ENCODE measurements around the gene SAPCD1. TPM values are rescaled to one million over a fixed set of nuclear protein-coding genes. Genes with fewer than 3 reads are reported as not detected.

The SAPCD1 gene
- total RNA-seq, 1 experiment from 2014 or later = 3.2 TPM

DNA sequence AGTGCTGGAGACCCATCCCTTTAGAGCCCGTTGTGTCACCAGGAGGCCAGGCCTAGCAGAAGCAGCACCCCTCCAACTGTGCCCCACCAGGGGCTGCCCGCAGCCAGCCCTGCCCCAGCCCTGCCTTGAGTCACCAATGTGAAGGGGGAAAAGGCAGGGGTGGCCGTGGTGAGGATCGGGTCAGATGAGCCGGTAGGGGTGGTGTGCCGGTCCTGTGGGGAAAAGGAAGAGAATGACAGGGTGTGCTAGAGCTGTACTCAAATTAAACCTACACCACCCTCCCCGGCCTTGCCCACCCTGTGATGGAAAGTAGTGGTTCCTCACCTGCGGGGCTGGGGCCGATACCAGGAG, 3.1 kb downstream of the SAPCD1 start:
- Histone ChIP-seq H3K14ac (ENCODE audit: insufficient read depth, low read length) (no peak overlapping the region), H3K9ac (ENCODE audit: extremely low read depth, insufficient read length, low read length) (no peak overlapping the region), H2BK20ac (ENCODE audit: low read depth, low read length, poor library complexity, severe bottlenecking) (no peak overlapping the region), H3K23ac (ENCODE audit: insufficient read length, low read depth, low read length) (no peak overlapping the region), H4K5ac (ENCODE audit: insufficient read length, low read depth, low read length) (no peak overlapping the region), H2AK5ac (ENCODE audit: insufficient read length, low read length) (no peak overlapping the region), H2BK12ac (ENCODE audit: insufficient read length, low read depth, low read length) (no peak overlapping the region), H4K91ac (ENCODE audit: insufficient read length, low read depth, low read length) (no peak overlapping the region), H3K23me2 (ENCODE audit: insufficient read length, low read depth, low read length, poor library complexity, severe bottlenecking) (no peaks in the 10 kb centered on the region), H3K79me2 (ENCODE audit: insufficient read depth, low read length) (no peaks in the 10 kb centered on the region), H3K27ac (ENCODE audit: insufficient read length, low read depth, low read length) (no peak overlapping the region), H3K4ac (ENCODE audit: low read depth, low read length) (no peak overlapping the region), H3T11ph (ENCODE audit: low read length) (no peak overlapping the region), H2AFZ (ENCODE audit: low read length) (no peak overlapping the region), H2BK5ac (ENCODE audit: insufficient read length, low read length) (no peak overlapping the region), H3K4me1 (ENCODE audit: insufficient read depth, low read length) (no peaks in the 10 kb centered on the region), H3K9me3 (ENCODE audit: control insufficient read depth, low read depth, low read length) (no peaks in the 10 kb centered on the region), H3K27me3 (ENCODE audit: insufficient read depth, low read length) (no peaks in the 10 kb centered on the region), H4K20me1 (ENCODE audit: control insufficient read depth, insufficient read depth, insufficient read length) (no peaks in the 10 kb centered on the region), H3K18ac (ENCODE audit: insufficient read length, low read depth, low read length) (no peak overlapping the region), H3K4me2 (ENCODE audit: insufficient read depth, insufficient read length, low read length) (no peak overlapping the region), H2BK120ac (ENCODE audit: low read depth, low read length, poor library complexity, severe bottlenecking) (no peak overlapping the region), H3K79me1 (ENCODE audit: insufficient read depth, low read depth, low read length, poor library complexity, severe bottlenecking) (no peaks in the 10 kb centered on the region), H4K8ac (replicated peaks; ENCODE audit: insufficient read length, low read depth, low read length) (no peak overlapping the region), H2BK15ac (ENCODE audit: low read depth, low read length) (no peak overlapping the region), H3K56ac (ENCODE audit: insufficient read length, low read depth, low read length) (no peak overlapping the region)
- TF ChIP-seq, protein P1, sequence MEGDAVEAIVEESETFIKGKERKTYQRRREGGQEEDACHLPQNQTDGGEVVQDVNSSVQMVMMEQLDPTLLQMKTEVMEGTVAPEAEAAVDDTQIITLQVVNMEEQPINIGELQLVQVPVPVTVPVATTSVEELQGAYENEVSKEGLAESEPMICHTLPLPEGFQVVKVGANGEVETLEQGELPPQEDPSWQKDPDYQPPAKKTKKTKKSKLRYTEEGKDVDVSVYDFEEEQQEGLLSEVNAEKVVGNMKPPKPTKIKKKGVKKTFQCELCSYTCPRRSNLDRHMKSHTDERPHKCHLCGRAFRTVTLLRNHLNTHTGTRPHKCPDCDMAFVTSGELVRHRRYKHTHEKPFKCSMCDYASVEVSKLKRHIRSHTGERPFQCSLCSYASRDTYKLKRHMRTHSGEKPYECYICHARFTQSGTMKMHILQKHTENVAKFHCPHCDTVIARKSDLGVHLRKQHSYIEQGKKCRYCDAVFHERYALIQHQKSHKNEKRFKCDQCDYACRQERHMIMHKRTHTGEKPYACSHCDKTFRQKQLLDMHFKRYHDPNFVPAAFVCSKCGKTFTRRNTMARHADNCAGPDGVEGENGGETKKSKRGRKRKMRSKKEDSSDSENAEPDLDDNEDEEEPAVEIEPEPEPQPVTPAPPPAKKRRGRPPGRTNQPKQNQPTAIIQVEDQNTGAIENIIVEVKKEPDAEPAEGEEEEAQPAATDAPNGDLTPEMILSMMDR (conservative IDR thresholded peaks at IDR 0.05) = no peak
- Mint-ChIP-seq H3K4me3 (no peak overlapping the region), H3K36me3 (ENCODE audit: insufficient read depth in 1 of 3, low read depth in 3 of 3) (peaks cover 8 to 26% (median 16%) of the 10 kb centered on the region in 3 experiments), H3K27me3 (ENCODE audit: low read depth) (no peaks in the 10 kb centered on the region; the same call in 1 of the 2 replicates), H3K4me1 (peaks cover 25 to 27% of the 10 kb centered on the region in 2 experiments), H3K9me3 (no peaks in the 10 kb centered on the region; a peak in 1 of 5 replicates), H3K27ac (peak overlapping the region in 1 of 3 experiments; percentile 69; a peak in 4 of 7 replicates)
- no peak for DNase-seq
- whole genome bisulfite sequencing (ENCODE audit: extremely low coverage, insufficient read length, low lambda C conversion rate) = no CpG with 5 or more reads among the region's 9 CpGs
